UCSD-AML1 (cell line): ENCODE data around the gene HES3.

Experiments used
- DNase-seq: peaks from one replicate; lab custom pipeline; 2025; ENCODE audit not compliant: unreplicated experiment; lab: John Stamatoyannopoulos, UW

HES3 gene

GRCh38 chr1:6243993-6244392, at the start of gene HES3:
Gene HES3 (plus strand): TSS chr1:6244179. CDS start chr1:6244366, 187 bp downstream.
- DNase-seq, result no peak

- no peak for DNase-seq
Measured at GRCh38 chr1:6197746-6198427, 46.1 kb upstream of the HES3 start.

GRCh38 chr1:6198646-6199297, 45.2 kb upstream of the HES3 start:
- DNase-seq, result no peak

GRCh38 chr1:6199298-6200187, 44.4 kb upstream of the HES3 start, which contains the start of gene RPL22:
Gene RPL22 (minus strand): TSS chr1:6199595. CDS start chr1:6199573, 22 bp downstream.
- peak; percentile 98 for DNase-seq

- peak; percentile 47 for DNase-seq
Measured at GRCh38 chr1:6200188-6200809, 43.7 kb upstream of the HES3 start.

- DNase-seq, result no peak
Measured at GRCh38 chr1:6202256-6202655, 41.7 kb upstream of the HES3 start.

GRCh38 chr1:6205849-6206519, 38.0 kb upstream of the HES3 start, which contains the start of gene RNF207:
Gene RNF207 (plus strand): TSS chr1:6206119. CDS start chr1:6206536, 417 bp downstream.
- no peak for DNase-seq

GRCh38 chr1:6206520-6206855, 37.5 kb upstream of the HES3 start:
- no peak for DNase-seq

- no peak for DNase-seq
Measured at GRCh38 chr1:6207075-6207885, 36.7 kb upstream of the HES3 start.

- no peak for DNase-seq
Measured at GRCh38 chr1:6207921-6208320, 36.1 kb upstream of the HES3 start.

- DNase-seq, result peak; percentile 70
Measured at GRCh38 chr1:6208723-6209660, 35.0 kb upstream of the HES3 start.

- DNase-seq, result peak; percentile 50
Measured at GRCh38 chr1:6209661-6210580, 34.1 kb upstream of the HES3 start.

- DNase-seq, result no peak
Measured at GRCh38 chr1:6210591-6211355, 33.2 kb upstream of the HES3 start.

GRCh38 chr1:6211731-6212130, 32.2 kb upstream of the HES3 start:
- DNase-seq, result no peak

GRCh38 chr1:6212193-6212959, 31.6 kb upstream of the HES3 start:
- no peak for DNase-seq
